GM19468 (cell line): ENCODE measurements around the gene RAB37.

Experiments used
- ATAC-seq: cut with Tn5 transposase; IDR thresholded peaks from one replicate; pipeline ENCODE4 v1.9.1; 2021; ENCODE audit warnings: mild to moderate bottlenecking, moderate library complexity, moderate number of reproducible peaks; ENCODE audit not compliant: unreplicated experiment; ENCODE audit errors: extremely low read depth

RAB37 gene

DNA sequence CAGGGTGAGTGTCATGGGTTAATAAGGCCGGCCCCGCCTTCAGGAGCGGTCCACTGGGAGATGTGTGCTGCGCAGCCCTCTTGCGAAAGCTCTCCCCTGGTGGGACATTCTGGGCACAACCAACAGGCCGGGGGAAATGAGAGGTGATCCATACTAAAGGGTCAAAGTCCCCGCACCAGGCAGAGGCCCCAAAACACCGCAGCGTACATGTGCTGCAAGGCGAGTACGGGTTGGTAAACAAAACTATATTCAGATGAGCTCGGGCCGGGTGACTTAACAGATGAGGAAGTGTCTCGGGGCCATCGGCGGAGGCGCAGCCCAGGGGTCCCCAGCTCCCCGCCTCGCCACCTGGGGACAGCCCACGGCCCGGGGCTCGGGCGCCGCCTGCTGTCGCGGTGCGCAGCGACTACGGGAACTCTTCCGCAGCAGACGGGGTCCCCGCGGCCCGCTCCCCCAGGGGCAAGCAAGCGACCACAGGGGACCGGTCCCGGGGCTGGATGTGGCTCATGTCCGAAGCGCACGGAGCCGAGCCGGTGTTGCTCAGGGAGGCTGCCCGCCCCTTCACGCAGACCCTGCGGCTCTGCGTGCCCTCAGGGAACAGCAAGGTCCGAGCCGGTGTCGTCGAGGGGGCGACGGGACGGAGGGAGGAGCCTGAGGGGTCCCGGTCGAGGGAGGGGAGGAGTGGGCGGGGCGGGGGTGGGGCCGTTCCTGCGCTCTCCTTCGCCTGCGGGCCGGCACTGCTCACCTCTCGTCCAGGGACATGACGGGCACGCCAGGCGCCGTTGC, at the start of gene RAB37:
TSS of gene RAB37 (plus strand) at position 744 of the 786 bp plus-strand sequence. CDS start at position 761, 17 bp downstream.
- ATAC-seq: no peak

- ATAC-seq: no peak
Observed at GRCh38 chr17:74687886-74688285, 49.2 kb upstream of the RAB37 start.

DNA sequence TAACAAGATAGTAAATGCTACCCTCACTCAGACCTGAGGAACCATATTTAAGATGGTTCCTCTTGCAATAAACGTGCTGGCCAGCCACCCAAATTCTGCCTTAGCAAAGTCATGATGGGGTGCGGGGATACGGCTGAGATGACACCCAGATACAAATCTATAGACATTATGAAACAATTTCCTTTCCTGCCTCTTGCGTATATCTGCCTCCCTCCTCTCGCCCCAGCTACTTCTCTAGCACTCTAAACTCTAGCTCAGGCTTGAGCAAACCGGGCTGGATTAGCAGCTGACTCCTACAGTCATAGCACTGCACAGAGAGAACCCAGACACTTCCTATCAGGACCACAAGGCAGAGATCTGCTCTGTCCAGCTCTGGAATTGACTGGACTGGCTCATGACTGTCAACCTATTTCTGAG, 46.6 kb upstream of the RAB37 start:
- no peak for ATAC-seq

DNA sequence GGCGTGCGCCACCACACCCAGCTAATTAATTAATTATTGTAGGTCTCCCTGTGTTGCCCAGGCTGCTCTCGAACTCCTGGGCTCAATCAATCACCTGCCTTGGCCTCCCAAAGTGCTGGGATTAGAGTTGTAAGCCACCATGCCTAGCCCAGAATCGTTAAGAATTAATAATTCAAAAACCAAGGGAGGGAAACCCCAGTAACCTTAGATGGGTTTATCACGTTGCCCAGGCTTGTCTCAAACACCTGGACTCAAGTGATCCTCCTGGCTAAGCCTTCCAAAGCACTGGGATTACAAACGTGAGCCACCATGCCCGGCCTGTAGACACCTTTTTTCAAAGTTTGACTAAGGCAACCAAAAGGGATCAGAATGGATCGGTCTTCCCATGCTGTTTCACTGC, 45.9 kb upstream of the RAB37 start:
- ATAC-seq: no peak

- ATAC-seq: no peak
Observed at GRCh38 chr17:74694081-74694480, 43.0 kb upstream of the RAB37 start.

GRCh38 chr17:74695629-74696028, 41.4 kb upstream of the RAB37 start:
- ATAC-seq: no peak

DNA sequence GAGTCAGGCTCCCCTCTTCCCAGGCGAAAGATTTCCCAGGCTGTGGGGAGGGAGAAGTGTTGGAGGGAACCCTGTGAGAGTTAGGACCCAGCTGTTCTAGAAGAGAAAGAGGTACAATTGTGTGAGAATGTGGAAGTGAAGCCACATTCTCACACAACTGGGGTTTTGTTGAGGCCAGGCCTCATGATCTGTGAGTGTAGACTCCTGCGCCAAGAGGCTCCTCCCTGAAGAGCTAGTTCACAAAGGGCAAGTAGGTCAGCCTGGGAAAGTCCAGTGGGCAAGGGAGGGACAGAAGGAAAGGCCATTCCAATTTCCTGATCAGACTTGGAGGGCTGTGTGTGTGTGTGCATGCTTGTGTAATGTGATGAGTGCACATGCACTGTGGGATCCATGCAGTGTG, 39.5 kb upstream of the RAB37 start:
- no peak for ATAC-seq

GRCh38 chr17:74698069-74698468, 39.0 kb upstream of the RAB37 start:
- no peak for ATAC-seq

- ATAC-seq: no peak
Observed at GRCh38 chr17:74699236-74699635, 37.8 kb upstream of the RAB37 start.

GRCh38 chr17:74702116-74702871, 34.8 kb upstream of the RAB37 start:
- no peak for ATAC-seq

GRCh38 chr17:74703311-74703710, 33.7 kb upstream of the RAB37 start:
- ATAC-seq: no peak

GRCh38 chr17:74704544-74704943, 32.5 kb upstream of the RAB37 start:
- ATAC-seq: no peak

- no peak for ATAC-seq
Observed at GRCh38 chr17:74711058-74711824, 25.8 kb upstream of the RAB37 start.

DNA sequence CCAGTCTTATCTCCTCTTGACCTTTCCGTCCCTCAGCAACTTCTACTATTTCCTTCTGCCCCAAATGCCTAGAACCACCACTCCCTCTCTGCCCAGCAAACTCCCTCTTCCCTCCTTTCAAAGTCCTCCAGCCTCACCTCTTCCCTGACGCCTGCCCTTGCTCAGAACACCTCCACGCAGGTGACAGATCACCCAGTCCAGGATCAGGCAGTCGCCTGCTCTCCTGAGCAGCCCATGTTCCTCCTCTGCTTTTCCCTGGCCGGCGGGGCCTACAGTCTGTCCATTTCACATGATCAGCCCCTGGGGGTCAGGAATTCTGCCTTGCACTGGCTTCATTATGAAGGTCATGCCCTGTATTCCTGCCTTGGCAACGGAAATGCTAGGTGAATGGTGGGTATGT, 24.8 kb upstream of the RAB37 start:
- ATAC-seq: no peak

- no peak for ATAC-seq
Observed at GRCh38 chr17:74712756-74713155, 24.3 kb upstream of the RAB37 start, which contains the start of gene CD300LF. CD300LF (minus strand) TSS chr17:74712923; CDS start chr17:74712866, 57 bp downstream.

DNA sequence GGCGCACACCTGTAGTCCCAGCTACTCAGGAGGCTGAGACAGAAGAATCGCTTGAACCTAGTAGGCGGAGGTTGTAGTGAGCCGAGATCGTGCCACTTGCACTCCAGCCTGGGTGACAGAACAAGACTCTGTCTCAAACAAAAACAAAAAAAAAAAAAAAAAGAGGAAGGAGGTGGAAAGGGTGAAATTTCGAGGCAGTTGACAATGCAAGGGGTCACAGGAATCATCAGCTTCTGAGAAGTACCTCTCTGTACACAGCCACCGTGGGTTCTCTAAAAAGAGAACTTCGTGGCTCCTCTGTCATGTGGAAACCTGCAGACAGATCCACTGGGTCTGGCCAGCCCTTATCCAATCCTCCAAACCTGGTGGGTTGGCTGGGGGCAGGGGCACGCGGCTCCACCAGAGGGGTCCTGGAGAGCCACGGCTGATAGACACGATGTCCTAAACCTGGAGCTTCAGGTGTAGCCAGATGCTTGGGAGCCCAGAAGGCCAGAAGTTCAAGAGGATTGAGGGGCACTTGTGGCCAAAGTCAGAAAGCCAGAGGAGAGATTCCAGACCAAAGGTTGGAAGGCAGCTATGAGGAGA, 23.8 kb upstream of the RAB37 start:
- ATAC-seq: no peak

- no peak for ATAC-seq
Observed at GRCh38 chr17:74715144-74715543, 21.9 kb upstream of the RAB37 start.

- ATAC-seq: no peak
Observed at GRCh38 chr17:74720506-74720905, 16.6 kb upstream of the RAB37 start.

GRCh38 chr17:74722782-74723181, 14.3 kb upstream of the RAB37 start:
- no peak for ATAC-seq

- no peak for ATAC-seq
Observed at GRCh38 chr17:74723891-74724290, 13.2 kb upstream of the RAB37 start.
